Measurements from ENCODE around the gene LAPTM5. TPM values are rescaled to one million over a fixed set of nuclear protein-coding genes. Genes with fewer than 3 reads are reported as not detected.

Gene LAPTM5
- total and polyA plus RNA-seq, 10 of the 15 experiments (the other 5 are each of a cell fraction or from before 2014, with no cell fraction given) = 24.1 to 1,034 (median 687) TPM

DNA sequence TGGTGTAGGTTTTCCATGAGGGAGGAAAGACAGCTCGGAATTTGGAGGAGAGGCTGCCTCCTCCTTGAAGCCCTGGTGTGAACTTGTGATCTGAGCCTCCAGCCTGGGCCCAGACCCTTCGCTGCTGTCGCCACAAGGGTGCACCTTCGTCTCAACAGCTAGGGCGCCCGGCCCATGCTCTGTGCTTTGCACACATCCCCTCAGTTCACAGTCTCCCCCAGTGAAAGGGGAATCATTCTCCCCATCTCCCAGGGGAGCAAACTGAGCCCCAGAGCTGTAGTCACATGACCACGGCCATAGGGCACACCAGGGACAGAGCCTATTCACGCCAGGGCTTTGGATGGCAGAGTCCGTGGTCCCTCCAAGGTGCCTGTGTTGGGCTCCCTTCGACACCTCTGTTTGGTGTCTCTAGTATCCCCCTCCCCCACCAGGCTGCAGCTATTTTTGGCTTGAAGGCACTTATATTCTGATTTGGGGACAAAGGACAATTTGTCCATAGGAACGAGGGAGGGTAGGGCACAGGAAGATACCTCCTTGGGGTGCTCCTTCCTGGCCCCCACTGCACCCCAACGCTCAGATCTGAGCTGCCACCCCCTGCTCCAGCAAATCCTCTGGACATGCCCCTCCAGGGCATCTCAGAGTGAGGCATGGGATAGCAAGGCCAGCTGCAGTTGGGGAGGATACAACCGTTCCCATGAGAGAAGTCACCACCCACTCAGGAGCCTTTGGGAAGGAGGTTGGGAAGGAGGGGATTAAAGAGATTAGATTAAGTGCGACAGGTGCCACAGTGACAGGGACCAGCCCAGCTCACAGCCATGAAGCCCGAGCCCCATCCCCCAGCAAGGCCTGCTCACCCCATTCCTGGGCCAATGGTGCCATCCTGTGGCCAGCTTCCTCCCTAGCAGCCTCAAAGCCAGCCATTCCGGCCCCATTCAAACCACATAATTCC, 49.9 kb downstream of the LAPTM5 start (continued):
- TF ChIP-seq JUND (IDR thresholded peaks at IDR 0.05; ENCODE audit: low read depth, low read length) = no peak
- TF ChIP-seq, protein P1, sequence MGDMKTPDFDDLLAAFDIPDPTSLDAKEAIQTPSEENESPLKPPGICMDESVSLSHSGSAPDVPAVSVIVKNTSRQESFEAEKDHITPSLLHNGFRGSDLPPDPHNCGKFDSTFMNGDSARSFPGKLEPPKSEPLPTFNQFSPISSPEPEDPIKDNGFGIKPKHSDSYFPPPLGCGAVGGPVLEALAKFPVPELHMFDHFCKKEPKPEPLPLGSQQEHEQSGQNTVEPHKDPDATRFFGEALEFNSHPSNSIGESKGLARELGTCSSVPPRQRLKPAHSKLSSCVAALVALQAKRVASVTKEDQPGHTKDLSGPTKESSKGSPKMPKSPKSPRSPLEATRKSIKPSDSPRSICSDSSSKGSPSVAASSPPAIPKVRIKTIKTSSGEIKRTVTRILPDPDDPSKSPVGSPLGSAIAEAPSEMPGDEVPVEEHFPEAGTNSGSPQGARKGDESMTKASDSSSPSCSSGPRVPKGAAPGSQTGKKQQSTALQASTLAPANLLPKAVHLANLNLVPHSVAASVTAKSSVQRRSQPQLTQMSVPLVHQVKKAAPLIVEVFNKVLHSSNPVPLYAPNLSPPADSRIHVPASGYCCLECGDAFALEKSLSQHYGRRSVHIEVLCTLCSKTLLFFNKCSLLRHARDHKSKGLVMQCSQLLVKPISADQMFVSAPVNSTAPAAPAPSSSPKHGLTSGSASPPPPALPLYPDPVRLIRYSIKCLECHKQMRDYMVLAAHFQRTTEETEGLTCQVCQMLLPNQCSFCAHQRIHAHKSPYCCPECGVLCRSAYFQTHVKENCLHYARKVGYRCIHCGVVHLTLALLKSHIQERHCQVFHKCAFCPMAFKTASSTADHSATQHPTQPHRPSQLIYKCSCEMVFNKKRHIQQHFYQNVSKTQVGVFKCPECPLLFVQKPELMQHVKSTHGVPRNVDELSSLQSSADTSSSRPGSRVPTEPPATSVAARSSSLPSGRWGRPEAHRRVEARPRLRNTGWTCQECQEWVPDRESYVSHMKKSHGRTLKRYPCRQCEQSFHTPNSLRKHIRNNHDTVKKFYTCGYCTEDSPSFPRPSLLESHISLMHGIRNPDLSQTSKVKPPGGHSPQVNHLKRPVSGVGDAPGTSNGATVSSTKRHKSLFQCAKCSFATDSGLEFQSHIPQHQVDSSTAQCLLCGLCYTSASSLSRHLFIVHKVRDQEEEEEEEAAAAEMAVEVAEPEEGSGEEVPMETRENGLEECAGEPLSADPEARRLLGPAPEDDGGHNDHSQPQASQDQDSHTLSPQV (IDR thresholded peaks at IDR 0.05) = peak; percentile 68; the same call in 1 of the 2 replicates
- 0 out of 2 replicates have a peak, but pooled peaks have one; percentile 27 for TF ChIP-seq GATAD2B (conservative IDR thresholded peaks at IDR 0.05; ENCODE audit: low read depth)
- TF ChIP-seq IKZF1 (conservative IDR thresholded peaks at IDR 0.05) = 0 out of 2 replicates have a peak, but pooled peaks have one; percentile 14

DNA sequence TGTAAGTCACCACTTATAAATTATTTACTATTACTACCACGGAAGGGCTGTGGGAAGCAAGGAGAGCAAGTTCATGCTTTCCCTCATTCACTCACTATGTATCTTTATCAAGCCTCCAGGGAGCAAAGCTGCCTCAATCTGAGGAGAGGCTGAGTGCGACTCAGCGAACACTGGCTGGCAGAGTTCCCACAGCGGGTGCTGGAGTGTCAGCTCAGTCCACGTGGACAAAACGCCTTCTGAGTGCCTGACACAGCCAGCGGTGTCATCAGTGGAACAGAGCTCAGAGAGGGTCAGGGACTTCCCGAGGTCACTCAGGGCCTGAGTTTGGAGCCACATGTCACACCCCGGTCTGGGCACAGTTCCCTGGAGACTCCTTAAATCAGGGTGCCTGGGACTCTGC, 51.0 kb downstream of the LAPTM5 start:
- 0 out of 2 replicates have a peak, but pooled peaks have one; percentile 21 for TF ChIP-seq NR2F1 (conservative IDR thresholded peaks at IDR 0.05)
- TF ChIP-seq, protein P2, sequence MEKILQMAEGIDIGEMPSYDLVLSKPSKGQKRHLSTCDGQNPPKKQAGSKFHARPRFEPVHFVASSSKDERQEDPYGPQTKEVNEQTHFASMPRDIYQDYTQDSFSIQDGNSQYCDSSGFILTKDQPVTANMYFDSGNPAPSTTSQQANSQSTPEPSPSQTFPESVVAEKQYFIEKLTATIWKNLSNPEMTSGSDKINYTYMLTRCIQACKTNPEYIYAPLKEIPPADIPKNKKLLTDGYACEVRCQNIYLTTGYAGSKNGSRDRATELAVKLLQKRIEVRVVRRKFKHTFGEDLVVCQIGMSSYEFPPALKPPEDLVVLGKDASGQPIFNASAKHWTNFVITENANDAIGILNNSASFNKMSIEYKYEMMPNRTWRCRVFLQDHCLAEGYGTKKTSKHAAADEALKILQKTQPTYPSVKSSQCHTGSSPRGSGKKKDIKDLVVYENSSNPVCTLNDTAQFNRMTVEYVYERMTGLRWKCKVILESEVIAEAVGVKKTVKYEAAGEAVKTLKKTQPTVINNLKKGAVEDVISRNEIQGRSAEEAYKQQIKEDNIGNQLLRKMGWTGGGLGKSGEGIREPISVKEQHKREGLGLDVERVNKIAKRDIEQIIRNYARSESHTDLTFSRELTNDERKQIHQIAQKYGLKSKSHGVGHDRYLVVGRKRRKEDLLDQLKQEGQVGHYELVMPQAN (conservative IDR thresholded peaks at IDR 0.05) = no peak
- ChIA-PET SMC1A (ENCODE audit: uncharacterized antibody, unreplicated experiment) (no interaction called here), CTCF (no interaction called here), RAD21 (ENCODE audit: unreplicated experiment) (no interaction called here), POLR2A (no interaction called here)
- H3K4me2 ChIP-seq (ENCODE audit: control insufficient read depth, insufficient read depth) = no peak overlapping the region
- FAIRE-seq = no peak
- intact Hi-C loops (cut with micrococcal nuclease; ENCODE audit: unreplicated experiment) = loop anchor here (5.0 kb wide), 2 partner anchors 1194 to 1329 kb away; no protein-coding TSS in a partner anchor
- H3K27me3 ChIP-seq (replicated peaks in 1 of 2; ENCODE audit: control insufficient read depth in 2 of 2, insufficient read depth in 2 of 2, low read length in 1 of 2) = peaks cover 0 to 3% of the 10 kb centered on the region in 2 experiments; a peak in 2 of 4 replicates
- H3K4me3 ChIP-seq = no peak overlapping the region
- no peaks in the 10 kb centered on the region for H3K79me2 ChIP-seq (ENCODE audit: control insufficient read depth, insufficient read depth, low read length)
- no peak overlapping the region for H3K27ac ChIP-seq (ENCODE audit: control insufficient read depth, insufficient read depth)
- 6% methylated on average over 9 of the region's 9 CpGs for WGBS (ENCODE audit: insufficient coverage, insufficient replicate concordance, low lambda C conversion rate, missing lambda C conversion rate)
- no peaks in the 10 kb centered on the region; a peak in 1 of 4 replicates for H3K36me3 ChIP-seq (ENCODE audit: control insufficient read depth in 2 of 2, insufficient read depth in 2 of 2, low read length in 1 of 2)
- H3K9ac ChIP-seq (ENCODE audit: control insufficient read depth, insufficient read depth, low read length) = no peak overlapping the region
- no peaks in the 10 kb centered on the region for H3K4me1 ChIP-seq (ENCODE audit: control insufficient read depth, insufficient read depth, low read length)
- no peak for DNase-seq (ENCODE audit: low read depth, low spot score)
- in situ Hi-C loops (cut with MboI) = loop anchor here (5.0 kb wide), 1 partner anchor 1469 kb away; the partner anchor contains the start of gene PTPRU
- BruUV-seq (replicated peaks) = no TSS peak
- no peaks in the 10 kb centered on the region for H3K9me3 ChIP-seq (replicated peaks; ENCODE audit: control insufficient read depth, insufficient read depth, low read length)
- H2AFZ ChIP-seq (ENCODE audit: control insufficient read depth, low read depth, low read length) = no peak overlapping the region
- no peak for ATAC-seq
- no peaks in the 10 kb centered on the region for H4K20me1 ChIP-seq (ENCODE audit: control insufficient read depth, insufficient read depth)

Data from GM12878 (cell line).